Lung (tissue), 12 donors: Measurements from ENCODE around the gene TAPBP. TPM values are rescaled to one million over a fixed set of nuclear protein-coding genes. Genes with fewer than 3 reads are reported as not detected.

ENCODE experiments used
- ATAC-seq: fragments of 200-7000 bp; cut with Tn5 transposase; one replicate; pipeline ENCODE4 v1.9.1; 2020; ENCODE audit warnings: moderate number of reproducible peaks; ENCODE audit not compliant: insufficient read depth, low FRiP score
- DNase-seq, 3 donors: peaks; one replicate each; pipeline ENCODE4 v3.0.0-alpha.2; 2013 to 2017
- H3K27ac ChIP-seq, 2 donors: one replicate each; pipeline ENCODE4 v1.5.1; 2013; ENCODE audit warnings: mild to moderate bottlenecking in 2 of 2, moderate library complexity in 2 of 2, control low read depth in 1 of 2, inconsistent platforms in 1 of 2, low read depth in 1 of 2, low read length in 1 of 2
- H3K27me3 ChIP-seq, 3 donors: one replicate each; pipeline ENCODE4 v1.5.1; 2013; ENCODE audit warnings: low read length in 2 of 3; ENCODE audit not compliant: control insufficient read depth in 3 of 3, insufficient read depth in 3 of 3
- H3K36me3 ChIP-seq, 4 donors: one replicate each; pipeline ENCODE4 v1.5.1; 2013; ENCODE audit warnings: low read length in 4 of 4, mild to moderate bottlenecking in 1 of 4, moderate library complexity in 1 of 4; ENCODE audit not compliant: control insufficient read depth in 4 of 4, insufficient read depth in 4 of 4
- H3K4me1 ChIP-seq, 5 donors: one replicate each; pipeline ENCODE4 v1.5.1; 2013; ENCODE audit warnings: low read length in 5 of 5, mild to moderate bottlenecking in 2 of 5, moderate library complexity in 1 of 5; ENCODE audit not compliant: control insufficient read depth in 5 of 5, insufficient read depth in 5 of 5
- H3K4me3 ChIP-seq: one replicate; pipeline ENCODE4 v1.5.1; 2013; ENCODE audit warnings: mild to moderate bottlenecking, control low read depth, moderate library complexity
- H3K9ac ChIP-seq, 2 donors: one replicate each; pipeline ENCODE4 v1.5.1; 2013; ENCODE audit warnings: low read length in 2 of 2, control low read depth in 1 of 2; ENCODE audit not compliant: insufficient read depth in 1 of 2
- H3K9me3 ChIP-seq, 4 donors: one replicate each; pipeline ENCODE4 v1.5.1; 2013; ENCODE audit warnings: low read length in 3 of 4, mild to moderate bottlenecking in 1 of 4, moderate library complexity in 1 of 4; ENCODE audit not compliant: control insufficient read depth in 4 of 4, insufficient read depth in 3 of 4
- CTCF ChIP-seq: IDR thresholded peaks from 2 replicates; pipeline ENCODE4 v1.5.1; 2012; ENCODE audit warnings: mild to moderate bottlenecking; ENCODE audit errors: control extremely low read depth, extremely low read depth
- WGBS, 2 donors: extraction: QIAGEN DNeasy Blood & Tissue Kit; methylation state at CpG; one replicate each; pipeline ENCODE4 v1.1.7; 2013; 5-methylcytosine and 5-hydroxymethylcytosine counted together
- polyA plus RNA-seq, 2 donors: library from polyadenylated mRNA; stranded (reverse); fragments of 200-250 nt; gene quantifications; one replicate each; pipeline ENCODE4 v1.2.1, GENCODE V29; 2013
- total RNA-seq, 2 donors: library from RNA; depleted of rRNA in 1 of 2; stranded (reverse); fragments of >200 nt in 1 of 2; gene quantifications; one replicate each; pipeline ENCODE4 v1.2.1, GENCODE V29; 2014 to 2021
- donor health status: control.
- donor health status: control.
- donor health status: Bipolar disorder and iron deficiency.
- donor health status: healthy.
- donor health status: DM: yes; HTN: yes; CAD: no.

The TAPBP gene
- total and polyA plus RNA-seq, 4 donors: 78.7 to 241 (median 117) TPM

- no peaks in the 10 kb centered on the region for H3K9me3 ChIP-seq
- no peak for ATAC-seq
- TF ChIP-seq CTCF: no peak
- WGBS, 2 donors: 68 to 81% methylated on average over 10 of the region's 10 CpGs
- no peak overlapping the region for H3K4me3 ChIP-seq
- peaks cover 0 to 16% (median 10%) of the 10 kb centered on the region in 5 donors for H3K4me1 ChIP-seq
- H3K9ac ChIP-seq: no peak overlapping the region
- H3K27me3 ChIP-seq: no peaks in the 10 kb centered on the region
- no peak for DNase-seq
- H3K36me3 ChIP-seq: peaks cover 11 to 42% (median 24%) of the 10 kb centered on the region in 4 donors
- H3K27ac ChIP-seq: no peak overlapping the region
Measured at GRCh38 chr6:33294086-33294823, 19.6 kb downstream of the TAPBP start.

GRCh38 chr6:33292996-33293682, 20.7 kb downstream of the TAPBP start:
- Histone ChIP-seq H3K4me3 (no peak overlapping the region), H3K4me1 (peaks cover 0 to 21% (median 14%) of the 10 kb centered on the region in 5 donors), H3K9ac (no peak overlapping the region), H3K27ac (no peak overlapping the region), H3K27me3 (no peaks in the 10 kb centered on the region), H3K9me3 (no peaks in the 10 kb centered on the region), H3K36me3 (peaks cover 11 to 42% (median 24%) of the 10 kb centered on the region in 4 donors)
- DNase-seq (no peak), ATAC-seq (no peak)
- no peak for TF ChIP-seq CTCF
- WGBS, 2 donors: 91 to 93% methylated on average over 16 of the region's 16 CpGs

GRCh38 chr6:33290459-33290858, 23.4 kb downstream of the TAPBP start:
- ATAC-seq: no peak
- 65 to 68% methylated on average over 7 of the region's 7 CpGs for WGBS, 2 donors
- H3K9ac ChIP-seq: no peak overlapping the region
- no peaks in the 10 kb centered on the region for H3K27me3 ChIP-seq
- DNase-seq: no peak
- peak overlapping the region in 1 of 2 donors; percentile 41 for H3K27ac ChIP-seq
- H3K9me3 ChIP-seq: no peaks in the 10 kb centered on the region
- no peak for TF ChIP-seq CTCF
- H3K4me1 ChIP-seq: peaks cover 0 to 16% (median 15%) of the 10 kb centered on the region in 5 donors
- H3K4me3 ChIP-seq: peak overlapping the region; percentile 86
- H3K36me3 ChIP-seq: peaks cover 15 to 45% (median 28%) of the 10 kb centered on the region in 4 donors
